Measurements from ENCODE around the gene XYLB.

Gene XYLB

DNA sequence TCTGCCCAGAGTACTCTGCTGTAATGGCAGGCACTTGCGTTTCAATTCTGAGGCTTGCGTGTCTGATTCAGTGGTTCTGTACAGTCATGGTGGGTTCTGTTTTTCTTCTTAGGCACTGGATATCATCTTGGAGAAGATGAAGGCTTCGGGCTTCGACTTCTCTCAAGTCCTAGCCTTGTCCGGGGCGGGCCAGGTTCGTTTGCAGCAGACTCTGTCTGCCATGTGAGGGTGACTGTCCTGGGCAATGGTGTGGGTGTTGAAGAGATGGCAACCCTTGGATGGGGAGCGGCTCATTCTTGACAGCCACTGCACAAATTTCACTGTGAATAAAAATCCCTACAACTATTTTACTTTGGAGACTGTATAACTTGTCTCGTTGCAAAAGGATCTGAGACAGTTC is 16.2 kb downstream of the XYLB start:
- no peak for DNase-seq (ENCODE audit: low read depth, low spot score)
- Histone ChIP-seq H3K9me3 (ENCODE audit: low read depth, low read length) (no peaks in the 10 kb centered on the region), H3K9ac (ENCODE audit: insufficient read length) (no peak overlapping the region), H3K4me3 (no peak overlapping the region), H3K27ac (no peak overlapping the region), H3K36me3 (ENCODE audit: insufficient read depth, low read length) (no peaks in the 10 kb centered on the region)
- TF ChIP-seq POLR2AphosphoS5 (IDR thresholded peaks at IDR 0.05; ENCODE audit: borderline replicate concordance, low read depth, low read length), result no peak
- TF ChIP-seq EZH2 (IDR thresholded peaks at IDR 0.05), result no peak
- no peak for TF ChIP-seq FOXP2 (optimal IDR thresholded peaks at IDR 0.05; ENCODE audit: control extremely low read depth, extremely low read length, insufficient read depth)

DNA sequence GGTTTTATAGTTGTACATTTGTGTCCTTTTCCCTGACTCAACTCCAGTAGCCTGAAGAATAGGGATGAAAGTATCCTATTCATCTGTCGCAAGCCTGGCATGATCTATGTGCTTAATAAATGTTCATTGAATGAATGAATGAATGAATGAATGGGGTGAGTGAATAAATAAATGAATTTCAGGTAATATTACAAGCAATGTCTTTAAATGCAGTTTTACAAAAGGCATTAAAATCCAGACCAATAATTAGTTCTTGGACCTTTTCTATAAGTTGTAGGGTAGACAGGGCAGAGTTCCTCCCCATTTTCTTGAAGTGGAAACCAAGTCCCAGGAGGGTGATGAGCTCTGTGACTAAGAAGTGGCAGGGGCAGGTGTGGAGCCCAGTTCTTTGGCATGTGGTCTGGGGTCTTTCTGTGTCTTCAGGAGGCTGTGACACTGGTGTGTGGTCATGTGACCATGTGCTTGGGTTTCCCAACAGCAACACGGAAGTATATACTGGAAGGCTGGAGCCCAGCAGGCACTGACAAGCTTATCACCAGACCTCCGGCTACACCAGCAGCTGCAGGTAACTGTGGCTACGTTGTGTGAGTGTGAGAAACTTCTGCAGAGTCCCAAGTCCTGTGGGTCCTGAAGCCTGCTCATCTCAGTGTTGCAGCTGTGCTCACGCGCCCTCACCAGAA is 18.3 kb downstream of the XYLB start:
- no peak overlapping the region for H3K9ac ChIP-seq (ENCODE audit: insufficient read length)
- no peaks in the 10 kb centered on the region for H3K36me3 ChIP-seq (ENCODE audit: insufficient read depth, low read length)
- no peak overlapping the region for H3K27ac ChIP-seq
- no peak overlapping the region for H3K4me3 ChIP-seq
- no peak for DNase-seq (ENCODE audit: low read depth, low spot score)
- TF ChIP-seq FOXP2 (optimal IDR thresholded peaks at IDR 0.05; ENCODE audit: control extremely low read depth, extremely low read length, insufficient read depth) (no peak), EZH2 (IDR thresholded peaks at IDR 0.05) (no peak), POLR2AphosphoS5 (IDR thresholded peaks at IDR 0.05; ENCODE audit: borderline replicate concordance, low read depth, low read length) (no peak)
- no peaks in the 10 kb centered on the region for H3K9me3 ChIP-seq (ENCODE audit: low read depth, low read length)

DNA sequence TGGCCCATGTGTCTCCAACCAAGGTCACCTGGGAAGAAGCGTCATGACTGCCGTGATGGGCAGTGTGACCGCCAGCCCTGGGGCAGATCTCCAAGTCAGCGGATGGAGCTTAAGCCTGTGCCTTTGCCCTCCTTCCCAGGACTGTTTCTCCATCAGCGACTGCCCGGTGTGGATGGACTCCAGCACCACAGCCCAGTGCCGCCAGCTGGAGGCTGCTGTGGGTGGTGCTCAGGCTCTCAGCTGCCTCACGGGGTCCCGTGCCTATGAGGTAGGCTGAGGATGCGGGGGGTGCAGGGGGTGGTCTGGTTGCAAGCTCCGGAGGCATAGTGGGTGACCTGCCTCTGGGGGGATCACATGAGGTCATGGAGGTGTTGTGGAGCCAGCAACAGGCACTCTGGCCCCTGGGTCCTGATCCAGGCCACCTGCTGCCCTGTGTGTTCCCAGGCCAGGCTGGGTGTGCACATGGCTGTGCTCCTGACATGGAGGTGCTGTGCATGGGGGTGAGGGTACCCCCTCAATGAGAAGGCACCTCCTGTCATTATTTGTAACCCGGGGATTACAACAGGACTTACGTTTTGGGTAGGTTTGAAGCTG is 19.0 kb downstream of the XYLB start:
- DNase-seq (ENCODE audit: low read depth, low spot score), result no peak
- Histone ChIP-seq H3K36me3 (ENCODE audit: insufficient read depth, low read length) (no peaks in the 10 kb centered on the region), H3K27ac (no peak overlapping the region), H3K9ac (ENCODE audit: insufficient read length) (no peak overlapping the region), H3K4me3 (no peak overlapping the region), H3K9me3 (ENCODE audit: low read depth, low read length) (no peaks in the 10 kb centered on the region)
- TF ChIP-seq POLR2AphosphoS5 (IDR thresholded peaks at IDR 0.05; ENCODE audit: borderline replicate concordance, low read depth, low read length) (no peak), FOXP2 (optimal IDR thresholded peaks at IDR 0.05; ENCODE audit: control extremely low read depth, extremely low read length, insufficient read depth) (no peak), EZH2 (IDR thresholded peaks at IDR 0.05) (no peak)

DNA sequence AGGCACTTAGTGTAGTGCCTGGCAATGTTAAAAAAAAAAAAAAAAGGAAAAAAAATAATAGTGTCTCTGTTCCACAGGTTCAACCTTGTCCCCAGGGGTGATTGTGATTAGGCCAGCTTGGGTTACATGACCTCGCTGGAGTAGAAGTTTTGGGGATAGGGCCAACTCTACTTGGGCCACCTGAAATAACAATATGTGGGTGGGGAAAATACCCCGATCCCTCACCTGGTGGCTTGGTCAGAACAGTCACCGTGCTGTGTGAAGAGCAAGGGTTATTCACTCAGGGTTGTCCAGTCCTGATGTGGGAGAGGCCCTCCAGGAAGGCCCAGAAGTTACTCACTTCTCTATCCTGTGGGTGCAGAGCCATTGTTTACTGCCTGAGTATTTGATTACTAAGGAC is 19.5 kb downstream of the XYLB start:
- no peaks in the 10 kb centered on the region for H3K9me3 ChIP-seq (ENCODE audit: low read depth, low read length)
- no peak for TF ChIP-seq EZH2 (IDR thresholded peaks at IDR 0.05)
- no peak for DNase-seq (ENCODE audit: low read depth, low spot score)
- no peak overlapping the region for H3K4me3 ChIP-seq
- no peak overlapping the region for H3K9ac ChIP-seq (ENCODE audit: insufficient read length)
- H3K36me3 ChIP-seq (ENCODE audit: insufficient read depth, low read length), result no peaks in the 10 kb centered on the region
- H3K27ac ChIP-seq, result no peak overlapping the region

DNA sequence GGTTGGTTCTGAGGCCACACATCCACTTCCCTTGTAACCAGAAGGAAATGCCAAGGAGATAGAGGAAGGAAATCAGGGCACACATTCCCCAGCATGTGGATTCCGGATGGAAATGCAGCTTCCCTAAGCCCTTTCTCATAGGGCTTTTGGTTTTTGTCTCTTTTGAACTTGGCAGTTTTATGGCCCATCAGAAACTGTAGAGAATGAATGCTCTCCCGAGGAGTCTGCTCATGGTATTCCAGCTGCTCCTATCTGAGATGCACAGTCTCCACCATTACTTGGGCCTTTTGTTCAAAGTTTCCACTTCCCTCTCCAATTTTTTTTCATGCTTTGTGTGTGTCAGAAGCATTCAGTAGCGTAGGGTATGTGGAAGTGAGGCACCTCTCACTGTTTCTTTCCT is 21.2 kb downstream of the XYLB start:
- no peaks in the 10 kb centered on the region for H3K9me3 ChIP-seq (ENCODE audit: low read depth, low read length)
- no peak overlapping the region for H3K9ac ChIP-seq (ENCODE audit: insufficient read length)
- no peak for TF ChIP-seq FOXP2 (optimal IDR thresholded peaks at IDR 0.05; ENCODE audit: control extremely low read depth, extremely low read length, insufficient read depth)
- no peak for TF ChIP-seq EZH2 (IDR thresholded peaks at IDR 0.05)
- no peak for TF ChIP-seq POLR2AphosphoS5 (IDR thresholded peaks at IDR 0.05; ENCODE audit: borderline replicate concordance, low read depth, low read length)
- DNase-seq (ENCODE audit: low read depth, low spot score), result no peak
- no peaks in the 10 kb centered on the region for H3K36me3 ChIP-seq (ENCODE audit: insufficient read depth, low read length)
- no peak overlapping the region for H3K4me3 ChIP-seq
- H3K27ac ChIP-seq, result no peak overlapping the region

DNA sequence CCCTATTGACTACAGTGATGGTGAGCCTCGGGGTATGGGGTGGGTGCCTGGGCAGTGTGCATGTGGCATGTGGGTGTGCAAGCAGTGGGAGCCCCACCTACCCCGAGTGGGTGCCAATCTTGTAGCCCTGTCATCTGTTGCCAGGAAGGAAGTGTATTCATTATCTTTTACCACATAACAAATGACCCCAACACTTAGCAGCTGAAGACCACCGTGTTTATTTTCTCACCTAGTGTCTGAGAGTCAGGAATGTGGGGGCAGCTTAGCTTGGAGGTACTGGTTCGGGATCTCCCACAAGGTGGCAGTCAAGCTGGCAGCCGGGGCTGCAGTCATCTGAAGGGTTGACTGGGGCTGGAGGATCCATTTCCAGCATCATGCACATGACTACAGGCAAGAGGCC is 21.7 kb downstream of the XYLB start:
- Histone ChIP-seq H3K36me3 (ENCODE audit: insufficient read depth, low read length) (no peaks in the 10 kb centered on the region), H3K9ac (ENCODE audit: insufficient read length) (no peak overlapping the region), H3K9me3 (ENCODE audit: low read depth, low read length) (no peaks in the 10 kb centered on the region), H3K27ac (no peak overlapping the region), H3K4me3 (no peak overlapping the region)
- DNase-seq (ENCODE audit: low read depth, low spot score), result no peak
- no peak for TF ChIP-seq EZH2 (IDR thresholded peaks at IDR 0.05)
- TF ChIP-seq POLR2AphosphoS5 (IDR thresholded peaks at IDR 0.05; ENCODE audit: borderline replicate concordance, low read depth, low read length), result no peak
- TF ChIP-seq FOXP2 (optimal IDR thresholded peaks at IDR 0.05; ENCODE audit: control extremely low read depth, extremely low read length, insufficient read depth), result no peak

DNA sequence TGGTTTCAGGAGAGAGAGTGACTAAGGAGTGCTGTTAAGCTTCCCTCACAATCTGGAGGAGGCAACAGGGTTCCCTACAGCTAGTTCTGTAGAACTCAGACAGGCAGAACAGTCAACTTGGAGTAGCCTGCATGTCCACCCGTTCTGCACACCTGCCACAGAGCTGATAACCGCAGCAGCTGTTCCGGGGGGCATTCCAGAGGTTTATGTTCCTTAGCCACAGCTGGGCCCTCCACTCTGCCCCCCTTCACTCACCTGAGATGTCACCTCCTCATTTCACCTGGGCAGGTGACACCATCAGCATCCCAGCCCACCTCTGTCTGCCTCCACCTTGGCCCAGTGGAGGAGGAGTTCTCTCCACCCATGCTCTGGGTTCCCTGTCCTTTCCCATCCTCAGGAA is 22.6 kb downstream of the XYLB start:
- Histone ChIP-seq H3K27ac (no peak overlapping the region), H3K9ac (ENCODE audit: insufficient read length) (no peak overlapping the region), H3K9me3 (ENCODE audit: low read depth, low read length) (no peaks in the 10 kb centered on the region), H3K4me3 (no peak overlapping the region), H3K36me3 (ENCODE audit: insufficient read depth, low read length) (no peaks in the 10 kb centered on the region)
- DNase-seq (ENCODE audit: low read depth, low spot score), result no peak
- TF ChIP-seq EZH2 (IDR thresholded peaks at IDR 0.05) (no peak), FOXP2 (optimal IDR thresholded peaks at IDR 0.05; ENCODE audit: control extremely low read depth, extremely low read length, insufficient read depth) (no peak), POLR2AphosphoS5 (IDR thresholded peaks at IDR 0.05; ENCODE audit: borderline replicate concordance, low read depth, low read length) (no peak)

DNA sequence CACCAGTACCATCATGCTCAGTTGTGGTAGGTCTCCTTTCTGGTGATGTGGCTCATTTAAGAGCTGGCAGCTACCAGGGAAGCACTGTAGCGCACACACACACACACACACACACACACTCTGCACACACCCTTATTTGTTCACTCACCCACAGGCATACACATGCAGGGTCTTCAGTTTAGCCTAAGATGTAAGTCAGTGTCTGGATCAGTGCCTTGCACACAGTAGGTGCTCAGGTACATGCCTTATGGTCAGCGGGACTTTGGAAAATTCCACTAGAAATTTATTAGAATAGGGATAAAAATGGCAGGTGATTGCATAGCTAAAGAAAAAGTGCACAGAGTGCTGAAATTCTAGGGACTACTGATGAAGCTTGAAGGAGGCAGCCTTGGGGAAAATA is 23.6 kb downstream of the XYLB start:
- TF ChIP-seq EZH2 (IDR thresholded peaks at IDR 0.05) (no peak), FOXP2 (optimal IDR thresholded peaks at IDR 0.05; ENCODE audit: control extremely low read depth, extremely low read length, insufficient read depth) (no peak), POLR2AphosphoS5 (IDR thresholded peaks at IDR 0.05; ENCODE audit: borderline replicate concordance, low read depth, low read length) (no peak)
- Histone ChIP-seq H3K36me3 (ENCODE audit: insufficient read depth, low read length) (no peaks in the 10 kb centered on the region), H3K9me3 (ENCODE audit: low read depth, low read length) (no peaks in the 10 kb centered on the region)

DNA sequence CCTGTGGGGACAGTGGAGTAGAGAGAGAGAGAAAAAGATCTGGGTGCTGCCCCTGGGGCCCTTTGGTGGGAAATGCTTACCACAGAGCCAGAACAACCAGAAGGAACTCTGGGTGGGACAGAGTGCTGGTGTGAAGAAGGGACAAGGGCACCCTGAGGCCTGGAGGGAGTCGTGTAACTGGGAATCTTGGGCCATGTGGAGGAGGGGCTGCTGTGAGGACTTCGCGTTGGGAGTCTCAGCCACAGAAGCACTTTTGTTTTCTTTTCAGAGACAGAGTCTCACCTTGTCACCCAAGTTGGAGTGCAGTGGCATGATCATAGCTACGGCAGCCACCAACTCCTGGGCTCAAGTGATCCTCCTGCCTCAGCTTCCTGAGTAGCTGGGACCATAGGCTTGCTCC is 24.3 kb downstream of the XYLB start:
- TF ChIP-seq FOXP2 (optimal IDR thresholded peaks at IDR 0.05; ENCODE audit: control extremely low read depth, extremely low read length, insufficient read depth) (no peak), EZH2 (IDR thresholded peaks at IDR 0.05) (no peak)
- Histone ChIP-seq H3K4me3 (no peak overlapping the region), H3K9me3 (ENCODE audit: low read depth, low read length) (no peaks in the 10 kb centered on the region), H3K9ac (ENCODE audit: insufficient read length) (no peak overlapping the region), H3K27ac (no peak overlapping the region), H3K36me3 (ENCODE audit: insufficient read depth, low read length) (no peaks in the 10 kb centered on the region)
- no peak for DNase-seq (ENCODE audit: low read depth, low spot score)

More for the DNA sequence above, 23.6 kb downstream of the XYLB start:
- no peak overlapping the region for H3K4me3 ChIP-seq
- no peak overlapping the region for H3K9ac ChIP-seq (ENCODE audit: insufficient read length)
- no peak overlapping the region for H3K27ac ChIP-seq
- no peak for DNase-seq (ENCODE audit: low read depth, low spot score)
